Stimulated activated CD8-positive, alpha-beta memory T cell treated with anti-CD3 and anti-CD28 coated beads, Interleukin-12 subunit alpha, Interleukin-12 subunit beta, amount 100 ng/mL, for 4 hours (primary cell): ENCODE measurements around the gene ADA.

Experiments used
- DNase-seq: peaks from one replicate; pipeline ENCODE4 v3.0.0-alpha.2; 2020; ENCODE audit warnings: low read depth

ADA gene

GRCh38 chr20:44580581-44581268 is 70.8 kb downstream of the ADA start:
- DNase-seq: no peak

- no peak for DNase-seq
These were observed 72.0 kb downstream of the ADA start for GRCh38 chr20:44579313-44580081.

GRCh38 chr20:44576297-44576696 is 75.2 kb downstream of the ADA start:
- DNase-seq: no peak

- no peak for DNase-seq
These were observed 77.1 kb downstream of the ADA start for GRCh38 chr20:44574372-44574771.

- DNase-seq: no peak
These were observed 78.0 kb downstream of the ADA start for GRCh38 chr20:44573501-44573869.

- no peak for DNase-seq
These were observed 78.7 kb downstream of the ADA start for GRCh38 chr20:44572551-44573500.

GRCh38 chr20:44571362-44571988 is 80.0 kb downstream of the ADA start:
- no peak for DNase-seq

- DNase-seq: no peak
These were observed 81.1 kb downstream of the ADA start for GRCh38 chr20:44570367-44570766.
